Uterus (tissue), 2 donors: ENCODE measurements around the gene EFHD1.

Source experiments
- CTCF ChIP-seq, 4 experiments: fragments of 200-600 bp in 2 of 4; fragments of 450-650 bp in 2 of 4; sonication (generic) in 2 of 4; IDR thresholded peaks; one replicate each; pipeline ENCODE4 v1.5.1; 2016 to 2019; ENCODE audit warnings: antibody characterized with exemption in 4 of 4, mild to moderate bottlenecking in 2 of 4, moderate library complexity in 1 of 4
- POLR2A ChIP-seq, 2 donors: fragments of 450-650 bp; IDR thresholded peaks; one replicate each; pipeline ENCODE4 v1.6.1; 2016; ENCODE audit warnings: antibody characterized with exemption in 2 of 2, mild to moderate bottlenecking in 1 of 2, moderate library complexity in 1 of 2

GRCh38 chr2:232675381-232675780 is 42.0 kb downstream of the EFHD1 start:
- no peak for TF ChIP-seq CTCF (IDR thresholded peaks at IDR 0.05)
- no peak for TF ChIP-seq POLR2A (IDR thresholded peaks at IDR 0.05)
